Karpas-422 (cell line): ENCODE data around the gene HOXB3. TPM values are rescaled to one million over a fixed set of nuclear protein-coding genes. Genes with fewer than 3 reads are reported as not detected.

Source experiments
- DNase-seq: peaks from one replicate; pipeline ENCODE4 v3.0.0-alpha.2; 2015
- H2AFZ ChIP-seq: fragments of 200-600 bp; sonication (generic); 2 replicates; pipeline ENCODE4 v1.6.1; 2014; ENCODE audit warnings: antibody characterized with exemption, low read length, mixed read lengths
- H3K27ac ChIP-seq: fragments of 200-600 bp; sonication (generic); 2 replicates; pipeline ENCODE4 v1.5.1; 2014; ENCODE audit warnings: mild to moderate bottlenecking, low read length, moderate library complexity
- H3K27me3 ChIP-seq: fragments of 200-600 bp; sonication (generic); 2 replicates; pipeline ENCODE4 v1.6.1; 2014; ENCODE audit warnings: low read length, mixed read lengths
- H3K36me3 ChIP-seq: fragments of 200-600 bp; sonication (generic); 2 replicates; pipeline ENCODE4 v1.6.1; 2014; ENCODE audit warnings: low read length, mixed read lengths; ENCODE audit not compliant: insufficient read depth
- H3K4me1 ChIP-seq: fragments of 200-600 bp; sonication (generic); 2 replicates; pipeline ENCODE4 v1.6.1; 2014; ENCODE audit warnings: mild to moderate bottlenecking, low read length, mixed read lengths
- H3K4me2 ChIP-seq: fragments of 200-600 bp; sonication (generic); 2 replicates; pipeline ENCODE4 v1.6.1; 2014; ENCODE audit warnings: low read length, low read depth, mild to moderate bottlenecking; ENCODE audit not compliant: poor library complexity, severe bottlenecking
- H3K4me3 ChIP-seq: fragments of 200-600 bp; sonication (generic); 2 replicates; pipeline ENCODE4 v1.5.1; 2014; ENCODE audit warnings: mild to moderate bottlenecking, antibody characterized with exemption, low read length, mixed read lengths
- H3K79me2 ChIP-seq: fragments of 200-600 bp; sonication (generic); 2 replicates; pipeline ENCODE4 v1.6.1; 2014; ENCODE audit warnings: mild to moderate bottlenecking, low read length, mixed read lengths
- H3K9ac ChIP-seq: fragments of 200-600 bp; sonication (generic); 2 replicates; pipeline ENCODE4 v1.6.0; 2014; ENCODE audit warnings: low read length
- H3K9me2 ChIP-seq: fragments of 200-600 bp; sonication (generic), shearing (Covaris generic); replicated peaks from 2 replicates; pipeline ENCODE4 v1.6.0; 2014; ENCODE audit warnings: mild to moderate bottlenecking, low read length, moderate library complexity; ENCODE audit not compliant: insufficient read depth
- H3K9me3 ChIP-seq: fragments of 300-700, 200-600 bp; sonication (generic); 2 replicates; pipeline ENCODE4 v1.6.1; 2014; ENCODE audit warnings: low read length, mixed read lengths
- H4K20me1 ChIP-seq: fragments of 200-600 bp; sonication (generic); 2 replicates; pipeline ENCODE4 v1.6.1; 2014; ENCODE audit warnings: mild to moderate bottlenecking, antibody characterized with exemption, low read length, low read depth; ENCODE audit not compliant: insufficient read depth
- total RNA-seq: library from RNA; depleted of rRNA; stranded (reverse); fragments of >200 nt; shearing (Covaris generic); gene quantifications from 2 replicates; pipeline ENCODE4 v1.2.3, GENCODE V29; 2014; ENCODE audit warnings: low replicate concordance

Gene HOXB3
- total RNA-seq, 1 experiment from 2014 or later = 0.97 TPM

GRCh38 chr17:48529683-48530009 lies 60.4 kb downstream of the HOXB3 start:
- no peak for DNase-seq
- no peaks in the 10 kb centered on the region for H3K36me3 ChIP-seq
- H3K4me2 ChIP-seq = no peak overlapping the region
- no peak overlapping the region for H3K27ac ChIP-seq
- no peaks in the 10 kb centered on the region for H3K9me3 ChIP-seq
- no peaks in the 10 kb centered on the region for H3K79me2 ChIP-seq
- H3K9ac ChIP-seq = no peak overlapping the region
- no peak overlapping the region for H3K4me3 ChIP-seq
- H3K27me3 ChIP-seq = no peaks in the 10 kb centered on the region
- H3K4me1 ChIP-seq = no peaks in the 10 kb centered on the region
- no peak overlapping the region for H2AFZ ChIP-seq
- H4K20me1 ChIP-seq = no peaks in the 10 kb centered on the region
- no peaks in the 10 kb centered on the region for H3K9me2 ChIP-seq

GRCh38 chr17:48528936-48529682 lies 60.9 kb downstream of the HOXB3 start:
- Histone ChIP-seq H3K9ac (no peak overlapping the region), H3K27me3 (no peaks in the 10 kb centered on the region), H2AFZ (no peak overlapping the region)

GRCh38 chr17:48528153-48528935 lies 61.7 kb downstream of the HOXB3 start:
- Histone ChIP-seq H3K79me2 (no peaks in the 10 kb centered on the region), H3K4me2 (no peak overlapping the region), H4K20me1 (no peaks in the 10 kb centered on the region), H3K4me1 (no peaks in the 10 kb centered on the region), H2AFZ (no peak overlapping the region), H3K4me3 (no peak overlapping the region), H3K9ac (no peak overlapping the region), H3K27ac (no peak overlapping the region), H3K36me3 (no peaks in the 10 kb centered on the region), H3K9me3 (no peaks in the 10 kb centered on the region), H3K9me2 (no peaks in the 10 kb centered on the region), H3K27me3 (no peaks in the 10 kb centered on the region)
- no peak for DNase-seq

More at GRCh38 chr17:48528936-48529682, 60.9 kb downstream of the HOXB3 start:
- no peaks in the 10 kb centered on the region for H3K4me1 ChIP-seq
- no peaks in the 10 kb centered on the region for H4K20me1 ChIP-seq
- H3K27ac ChIP-seq = no peak overlapping the region
- DNase-seq = no peak
- H3K4me2 ChIP-seq = no peak overlapping the region
- H3K36me3 ChIP-seq = no peaks in the 10 kb centered on the region
- H3K79me2 ChIP-seq = no peaks in the 10 kb centered on the region
- H3K9me3 ChIP-seq = no peaks in the 10 kb centered on the region
- H3K4me3 ChIP-seq = no peak overlapping the region
- no peaks in the 10 kb centered on the region for H3K9me2 ChIP-seq

GRCh38 chr17:48527547-48527932 lies 62.5 kb downstream of the HOXB3 start:
- no peaks in the 10 kb centered on the region for H3K4me1 ChIP-seq
- H3K36me3 ChIP-seq = no peaks in the 10 kb centered on the region
- no peak overlapping the region for H3K9ac ChIP-seq
- DNase-seq = no peak
- no peaks in the 10 kb centered on the region for H3K9me3 ChIP-seq
- no peak overlapping the region for H3K4me2 ChIP-seq
- no peak overlapping the region for H2AFZ ChIP-seq
- no peaks in the 10 kb centered on the region for H4K20me1 ChIP-seq
- no peak overlapping the region for H3K27ac ChIP-seq
- no peak overlapping the region for H3K4me3 ChIP-seq
- H3K9me2 ChIP-seq = no peaks in the 10 kb centered on the region
- H3K79me2 ChIP-seq = no peaks in the 10 kb centered on the region
- H3K27me3 ChIP-seq = no peaks in the 10 kb centered on the region

- no peaks in the 10 kb centered on the region for H3K9me2 ChIP-seq
- no peak overlapping the region for H3K27ac ChIP-seq
- no peaks in the 10 kb centered on the region for H3K4me1 ChIP-seq
- no peaks in the 10 kb centered on the region for H3K27me3 ChIP-seq
- no peaks in the 10 kb centered on the region for H3K79me2 ChIP-seq
- H3K9me3 ChIP-seq = no peaks in the 10 kb centered on the region
- H3K4me3 ChIP-seq = no peak overlapping the region
- H2AFZ ChIP-seq = no peak overlapping the region
- H3K36me3 ChIP-seq = no peaks in the 10 kb centered on the region
- no peaks in the 10 kb centered on the region for H4K20me1 ChIP-seq
- H3K4me2 ChIP-seq = no peak overlapping the region
- H3K9ac ChIP-seq = no peak overlapping the region
- DNase-seq = no peak
These were observed 63.2 kb downstream of the HOXB3 start for GRCh38 chr17:48526608-48527546.

GRCh38 chr17:48523010-48523409 lies 67.0 kb downstream of the HOXB3 start:
- Histone ChIP-seq H3K9me3 (no peaks in the 10 kb centered on the region), H3K4me1 (no peaks in the 10 kb centered on the region), H3K9ac (no peak overlapping the region), H4K20me1 (no peaks in the 10 kb centered on the region), H2AFZ (no peak overlapping the region), H3K9me2 (no peaks in the 10 kb centered on the region), H3K27ac (no peak overlapping the region), H3K4me3 (no peak overlapping the region), H3K79me2 (no peaks in the 10 kb centered on the region), H3K36me3 (no peaks in the 10 kb centered on the region), H3K4me2 (no peak overlapping the region), H3K27me3 (no peaks in the 10 kb centered on the region)
- DNase-seq = no peak

GRCh38 chr17:48522031-48522653 lies 67.9 kb downstream of the HOXB3 start:
- Histone ChIP-seq H2AFZ (no peak overlapping the region), H3K36me3 (no peaks in the 10 kb centered on the region), H3K79me2 (no peaks in the 10 kb centered on the region), H3K9me3 (no peaks in the 10 kb centered on the region), H3K9ac (no peak overlapping the region), H3K27me3 (no peaks in the 10 kb centered on the region), H3K4me3 (no peak overlapping the region), H3K4me2 (no peak overlapping the region), H3K4me1 (no peaks in the 10 kb centered on the region), H3K27ac (no peak overlapping the region), H4K20me1 (no peaks in the 10 kb centered on the region), H3K9me2 (no peaks in the 10 kb centered on the region)
- no peak for DNase-seq
